ENCODE measurements around the gene TRAF3IP3. TPM values are rescaled to one million over a fixed set of nuclear protein-coding genes. Genes with fewer than 3 reads are reported as not detected.

TRAF3IP3 gene, protein sequence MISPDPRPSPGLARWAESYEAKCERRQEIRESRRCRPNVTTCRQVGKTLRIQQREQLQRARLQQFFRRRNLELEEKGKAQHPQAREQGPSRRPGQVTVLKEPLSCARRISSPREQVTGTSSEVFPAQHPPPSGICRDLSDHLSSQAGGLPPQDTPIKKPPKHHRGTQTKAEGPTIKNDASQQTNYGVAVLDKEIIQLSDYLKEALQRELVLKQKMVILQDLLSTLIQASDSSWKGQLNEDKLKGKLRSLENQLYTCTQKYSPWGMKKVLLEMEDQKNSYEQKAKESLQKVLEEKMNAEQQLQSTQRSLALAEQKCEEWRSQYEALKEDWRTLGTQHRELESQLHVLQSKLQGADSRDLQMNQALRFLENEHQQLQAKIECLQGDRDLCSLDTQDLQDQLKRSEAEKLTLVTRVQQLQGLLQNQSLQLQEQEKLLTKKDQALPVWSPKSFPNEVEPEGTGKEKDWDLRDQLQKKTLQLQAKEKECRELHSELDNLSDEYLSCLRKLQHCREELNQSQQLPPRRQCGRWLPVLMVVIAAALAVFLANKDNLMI
- 1 to 10 TPM in 3 of 4 donors, under 1 TPM in 1; 0.89 to 1.8 (median 1.6) TPM for polyA plus RNA-seq (ENCODE audit: insufficient read length in 4 of 4)

DNA sequence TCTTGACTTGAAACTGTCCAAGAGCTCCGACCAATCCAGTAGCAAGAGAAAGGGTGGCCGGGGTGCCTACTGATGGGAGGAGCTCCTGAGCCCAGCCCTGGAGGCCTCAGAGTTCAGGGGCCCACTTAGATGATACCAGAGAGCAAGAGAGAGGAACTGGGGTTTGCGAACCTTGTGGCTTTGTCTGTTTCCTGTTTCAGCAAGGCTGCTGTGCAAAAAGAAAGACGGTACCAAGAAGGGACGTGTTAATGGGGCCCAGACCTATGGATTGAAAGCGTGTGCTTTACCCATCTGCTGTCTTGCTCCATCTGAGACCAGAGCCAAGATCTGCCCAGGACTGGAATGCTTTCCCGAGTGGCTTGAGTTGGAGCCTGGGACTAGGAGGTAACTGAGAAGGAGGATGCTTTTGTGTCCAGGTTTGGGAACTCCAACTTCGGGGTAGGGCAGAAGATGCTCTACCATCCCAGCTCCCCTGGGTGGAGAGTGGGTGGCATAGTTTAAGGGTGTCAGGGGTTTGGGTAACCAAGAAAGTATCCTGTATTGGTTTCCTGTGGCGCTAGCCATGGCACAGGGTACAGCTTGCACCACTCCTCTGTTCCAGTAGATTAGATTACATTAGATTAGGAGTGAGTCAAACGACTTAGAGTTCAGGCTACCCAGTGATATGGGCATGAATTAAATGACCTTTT lies at the start of gene TRAF3IP3:
Gene TRAF3IP3, plus strand, starts transcription at position 128 of the 689 bp plus-strand sequence. CDS start 3,987 bp downstream, outside the sequence.
- DNase-seq (ENCODE audit: low read depth in 4 of 4, low spot score in 2 of 4) = no peak

DNA sequence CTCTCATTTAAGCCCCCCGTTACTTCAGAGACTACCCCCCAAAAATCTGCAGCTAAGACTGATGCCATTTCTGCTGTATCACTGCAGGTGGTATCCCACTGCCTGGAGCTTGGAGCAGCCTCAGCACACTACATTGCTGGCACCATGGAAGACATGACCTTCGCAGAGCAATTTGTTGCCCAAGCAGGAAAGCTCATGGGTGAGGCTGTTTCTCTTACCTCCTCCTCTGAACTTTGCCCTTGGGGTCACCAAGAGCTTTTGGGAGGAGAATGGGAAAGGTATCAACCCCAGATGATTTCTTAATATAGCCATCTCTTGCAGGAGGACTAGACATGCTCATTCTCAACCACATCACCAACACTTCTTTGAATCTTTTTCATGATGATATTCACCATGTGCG lies 49.2 kb upstream of the TRAF3IP3 start:
- DNase-seq (ENCODE audit: low read depth in 4 of 4, low spot score in 2 of 4) = no peak

DNA sequence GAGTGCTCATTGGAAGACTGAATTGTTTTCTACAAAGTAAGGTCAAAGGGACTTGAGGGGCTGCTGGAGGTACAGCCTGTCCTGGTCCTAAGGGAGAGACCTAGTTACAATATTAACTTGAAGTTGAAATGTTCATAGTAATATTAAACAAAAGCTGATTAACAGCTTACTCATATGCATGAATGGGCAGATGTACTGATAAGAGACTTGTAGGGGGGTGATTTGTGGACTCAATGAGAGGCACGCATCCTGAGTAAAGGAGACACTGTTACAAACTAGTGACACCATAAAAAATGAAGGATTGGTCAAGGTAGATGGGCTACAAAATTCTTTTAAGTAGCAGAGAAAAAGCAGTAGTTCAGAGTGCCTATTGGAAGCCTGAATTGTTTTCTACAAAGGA lies 48.5 kb upstream of the TRAF3IP3 start:
- no peak for DNase-seq (ENCODE audit: low read depth in 4 of 4, low spot score in 2 of 4)

DNA sequence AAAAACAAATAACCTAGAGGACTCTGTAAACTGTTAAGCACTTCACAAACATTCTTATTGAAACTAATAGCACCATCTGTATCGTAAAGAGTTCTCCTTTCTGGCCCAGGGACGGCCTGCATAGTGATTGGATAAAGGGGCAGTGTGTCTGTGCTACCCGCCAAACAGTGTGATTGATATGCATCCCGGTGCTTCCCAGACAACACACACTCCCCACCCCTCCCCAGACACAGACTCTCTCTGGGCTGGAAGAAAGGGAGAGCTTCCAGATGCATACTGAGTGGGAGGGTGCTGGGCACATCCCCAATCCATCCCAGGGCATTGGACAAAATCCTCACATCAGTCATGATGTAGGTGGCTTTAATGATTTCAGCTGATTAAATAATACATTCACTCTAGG lies 47.6 kb upstream of the TRAF3IP3 start:
- no peak for DNase-seq (ENCODE audit: low read depth in 4 of 4, low spot score in 2 of 4)

DNA sequence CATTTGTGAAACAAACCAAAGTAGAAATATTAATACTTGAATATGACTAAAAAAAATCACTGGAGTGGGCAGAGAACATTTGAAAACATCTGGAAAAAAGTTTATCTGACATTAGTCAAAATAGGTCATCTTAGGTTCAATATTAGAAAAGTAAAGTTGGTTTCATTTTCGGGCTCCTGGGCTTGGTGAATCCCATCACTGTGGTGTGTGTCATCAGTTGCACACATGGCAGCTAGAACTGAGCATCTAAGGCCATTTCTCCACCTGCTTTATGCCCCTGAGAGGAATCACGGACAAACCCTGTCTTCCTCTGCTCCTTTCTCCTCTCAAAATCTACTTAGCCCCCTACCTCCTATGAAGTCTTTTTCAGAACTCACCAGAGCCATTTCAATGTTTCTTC lies 45.8 kb upstream of the TRAF3IP3 start:
- DNase-seq (ENCODE audit: low read depth in 4 of 4, low spot score in 2 of 4) = no peak

DNA sequence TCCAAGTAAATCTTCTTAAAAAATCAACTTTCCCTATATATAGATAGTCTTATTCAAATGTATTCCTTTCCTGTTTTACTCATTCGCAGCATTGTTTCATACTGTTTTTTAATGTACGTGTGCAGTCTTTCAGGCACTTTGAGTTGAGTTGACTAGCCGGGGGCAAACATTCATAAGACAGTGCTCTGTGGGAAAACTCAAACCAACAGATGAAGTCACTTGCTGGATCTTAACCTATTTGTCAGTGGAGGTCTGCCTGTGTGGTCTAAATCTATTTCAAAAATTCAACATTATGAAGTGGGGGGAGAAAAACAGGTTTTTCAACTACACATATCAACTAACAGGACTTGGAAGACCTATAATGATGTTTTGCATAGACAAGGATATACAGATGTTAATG lies 45.0 kb upstream of the TRAF3IP3 start:
- no peak for DNase-seq (ENCODE audit: low read depth in 4 of 4, low spot score in 2 of 4)

DNA sequence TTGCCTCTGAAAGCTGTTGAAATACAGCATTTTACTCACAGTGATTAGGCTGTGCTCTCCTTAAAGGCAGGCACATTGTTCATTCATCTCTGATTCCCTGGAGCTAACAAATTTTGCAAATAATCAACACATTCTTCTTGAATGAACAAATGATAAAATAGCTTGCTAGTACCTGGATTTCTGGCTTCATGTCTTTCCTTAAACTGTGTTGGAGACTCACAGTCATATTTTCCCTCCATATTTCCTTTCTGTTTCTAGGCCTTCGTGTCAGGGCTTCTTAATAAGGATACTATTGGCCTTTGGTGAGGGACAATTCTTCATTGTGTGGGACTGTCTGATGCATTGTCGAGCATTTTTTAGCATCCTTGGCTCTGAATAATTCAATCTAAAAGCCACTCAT lies 41.5 kb upstream of the TRAF3IP3 start:
- no peak for DNase-seq (ENCODE audit: low read depth in 4 of 4, low spot score in 2 of 4)

DNA sequence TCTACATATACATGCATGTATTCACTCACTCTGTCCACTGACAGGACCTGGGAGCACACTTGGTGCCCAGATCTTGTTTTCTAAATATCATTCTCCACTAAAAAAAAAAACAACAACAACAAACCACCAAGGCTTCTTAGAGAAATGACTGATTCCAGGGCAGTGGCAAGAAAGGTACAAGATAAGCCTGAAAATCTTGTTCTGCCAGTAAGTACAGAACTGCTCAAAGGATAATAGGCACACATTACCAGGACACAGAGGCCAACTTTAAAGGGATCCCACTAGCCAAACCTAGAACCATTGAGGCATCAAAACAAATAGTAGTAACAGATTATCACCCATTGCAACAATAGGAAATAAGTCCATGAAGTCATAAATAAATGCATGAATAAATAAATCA lies 40.5 kb upstream of the TRAF3IP3 start:
- DNase-seq (ENCODE audit: low read depth in 4 of 4, low spot score in 2 of 4) = no peak

DNA sequence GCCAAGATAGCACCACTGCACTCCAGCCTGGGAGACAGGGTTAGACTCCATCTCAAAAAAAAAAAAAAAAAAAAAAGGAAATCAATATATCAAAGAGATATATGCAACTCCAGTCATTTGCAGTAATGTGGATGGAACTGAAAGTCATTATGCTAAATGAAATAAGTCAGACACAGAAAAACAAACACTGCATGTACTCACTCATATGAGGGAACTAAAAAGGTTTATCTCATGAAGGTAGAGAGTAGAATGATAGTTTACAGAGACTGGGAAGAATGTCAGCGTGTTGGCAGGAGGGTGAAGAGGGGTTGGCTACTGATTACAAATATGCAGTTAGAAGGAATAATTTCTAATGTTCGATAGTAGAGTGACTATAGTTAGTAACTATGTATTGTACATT lies 38.0 kb upstream of the TRAF3IP3 start:
- DNase-seq (ENCODE audit: low read depth in 4 of 4, low spot score in 2 of 4) = no peak

DNA sequence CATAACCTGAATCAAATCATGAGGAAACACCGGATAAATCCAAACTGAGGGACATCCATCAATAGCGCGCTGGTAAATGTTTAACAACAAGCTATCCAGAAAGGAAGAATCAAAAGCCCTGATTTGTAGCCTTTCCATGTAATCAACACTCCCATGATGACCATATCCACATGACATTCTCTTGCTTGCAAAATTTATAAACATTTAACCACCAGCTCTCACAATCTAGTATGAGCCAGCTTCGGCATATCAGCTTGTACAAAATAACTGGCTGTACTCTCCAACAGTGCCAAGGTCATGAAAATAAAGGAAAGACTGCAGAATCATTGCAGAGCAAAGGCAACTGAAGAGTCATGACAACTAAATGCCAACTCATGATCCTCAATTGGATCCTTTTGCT lies 35.5 kb upstream of the TRAF3IP3 start:
- DNase-seq (ENCODE audit: low read depth in 4 of 4, low spot score in 2 of 4) = no peak

DNA sequence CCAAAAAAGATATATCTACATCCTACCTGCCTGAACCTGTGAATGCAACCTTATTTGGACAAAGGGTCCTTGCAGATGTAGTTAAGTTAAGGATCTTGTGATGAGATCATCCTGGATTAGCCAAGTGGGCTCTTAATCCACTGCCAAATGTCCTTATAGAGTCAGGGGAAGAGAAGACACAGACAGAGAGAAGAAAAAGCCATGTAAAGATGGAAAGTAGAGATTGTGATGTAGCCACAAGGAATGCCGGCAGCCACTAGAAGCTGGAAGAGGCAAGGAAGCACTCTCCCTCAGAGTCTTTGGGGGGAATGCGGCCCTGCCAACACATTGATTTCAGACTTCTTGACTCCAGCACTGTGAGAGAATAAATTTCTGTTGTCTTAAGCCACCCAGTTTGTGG lies 35.0 kb upstream of the TRAF3IP3 start:
- no peak for DNase-seq (ENCODE audit: low read depth in 4 of 4, low spot score in 2 of 4)

DNA sequence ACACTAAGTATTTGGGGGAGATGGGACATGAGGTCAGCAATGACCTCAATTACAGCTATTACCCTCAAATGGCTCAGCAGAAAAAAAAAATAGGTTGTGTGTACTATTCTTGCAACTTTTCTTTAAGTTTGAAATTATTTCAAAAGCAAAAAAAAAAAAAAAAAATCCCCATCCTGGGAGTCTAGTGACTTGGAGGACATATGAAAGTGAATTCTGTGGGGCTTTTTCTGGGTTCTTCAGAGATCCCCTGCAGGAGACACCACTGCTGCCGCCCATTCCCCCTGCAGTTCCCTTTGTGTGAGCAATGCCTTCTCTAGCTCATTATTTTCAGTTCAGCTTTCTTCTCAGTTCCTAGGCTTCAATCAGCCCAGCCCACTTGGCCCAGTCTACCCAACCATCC lies 34.5 kb upstream of the TRAF3IP3 start:
- DNase-seq (ENCODE audit: low read depth in 4 of 4, low spot score in 2 of 4) = no peak

DNA sequence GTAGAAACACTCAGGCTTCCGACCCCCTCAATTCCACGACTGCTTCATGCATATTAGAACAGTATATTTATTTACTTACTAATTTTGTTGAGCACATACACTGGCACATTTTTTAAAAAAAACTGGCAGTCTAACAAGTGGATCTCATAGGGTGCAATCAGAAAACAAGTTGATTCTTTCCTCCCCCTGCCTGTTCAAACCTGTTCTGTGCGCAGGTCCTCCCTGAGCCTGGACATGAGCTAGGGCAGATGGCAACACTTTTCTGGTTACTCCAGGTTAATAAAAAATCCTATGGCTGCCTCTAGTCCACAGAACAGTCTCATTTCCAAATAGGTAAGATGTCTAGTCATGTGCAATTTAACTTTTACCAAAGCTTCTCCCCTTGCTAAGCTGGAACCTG lies 32.6 kb upstream of the TRAF3IP3 start:
- DNase-seq (ENCODE audit: low read depth in 4 of 4, low spot score in 2 of 4) = no peak

DNA sequence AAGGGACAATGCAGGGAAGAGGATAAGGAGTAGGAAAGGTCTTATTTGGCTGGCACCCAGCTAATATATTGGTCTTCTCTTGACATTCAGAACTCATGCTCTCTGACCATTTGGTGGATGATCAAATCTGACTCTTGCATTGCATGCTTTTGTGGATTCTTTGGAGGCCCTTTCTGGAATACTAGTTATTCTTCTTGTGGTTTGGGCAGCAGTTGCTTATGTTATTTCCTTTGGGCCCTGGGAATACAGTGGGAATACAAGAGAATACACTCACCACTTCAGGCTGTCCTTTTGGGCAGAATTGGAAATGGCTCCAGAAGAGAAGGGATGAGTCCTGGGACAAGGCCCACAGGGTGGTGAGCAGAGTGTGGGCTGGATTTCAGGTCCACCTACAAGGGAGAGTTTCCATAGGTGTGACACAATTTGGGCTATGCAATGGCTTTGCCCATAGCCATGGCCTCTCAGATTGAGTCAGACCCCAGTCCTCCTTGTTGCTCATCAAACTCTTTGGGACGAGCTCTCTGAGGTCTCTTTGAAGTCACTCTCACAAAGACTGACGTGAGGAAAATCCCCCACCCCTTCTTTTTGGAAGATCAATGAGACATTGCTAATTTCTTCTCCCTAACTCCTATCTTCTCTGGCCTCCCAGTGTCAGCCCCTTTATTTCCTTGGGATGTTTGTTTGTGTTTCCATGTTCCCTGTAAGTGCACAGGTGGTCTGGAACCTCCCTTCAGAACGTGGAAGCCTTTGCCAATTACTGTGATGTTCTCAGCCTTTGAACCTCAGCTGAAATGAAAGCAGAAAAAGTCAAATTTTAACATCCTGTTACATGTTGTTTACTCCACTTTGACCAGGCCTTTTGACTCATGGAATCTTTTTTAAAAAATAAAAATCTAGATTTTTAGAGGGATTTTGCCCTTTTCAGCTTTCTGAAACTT lies 31.8 kb upstream of the TRAF3IP3 start:
- no peak for DNase-seq (ENCODE audit: low read depth in 4 of 4, low spot score in 2 of 4)

DNA sequence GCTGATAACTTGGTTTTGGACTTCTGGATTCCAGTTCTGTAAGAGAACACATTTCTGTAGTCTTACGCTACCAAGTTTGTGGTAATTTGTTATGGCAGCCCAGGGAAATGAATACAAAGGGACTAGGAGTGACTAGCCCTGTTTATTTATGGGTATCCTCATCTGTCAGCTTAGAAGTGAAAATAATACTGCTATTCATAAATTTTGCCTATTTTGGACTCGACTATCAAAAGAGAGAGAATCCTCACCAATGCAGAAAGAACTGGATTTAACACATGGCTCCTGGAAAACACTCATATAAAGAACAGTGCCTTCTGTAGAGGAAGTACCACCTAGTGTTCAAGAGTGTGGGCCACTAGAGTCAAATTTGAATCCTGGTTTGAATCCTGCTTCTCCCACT lies 28.6 kb upstream of the TRAF3IP3 start:
- DNase-seq (ENCODE audit: low read depth in 4 of 4, low spot score in 2 of 4) = no peak

DNA sequence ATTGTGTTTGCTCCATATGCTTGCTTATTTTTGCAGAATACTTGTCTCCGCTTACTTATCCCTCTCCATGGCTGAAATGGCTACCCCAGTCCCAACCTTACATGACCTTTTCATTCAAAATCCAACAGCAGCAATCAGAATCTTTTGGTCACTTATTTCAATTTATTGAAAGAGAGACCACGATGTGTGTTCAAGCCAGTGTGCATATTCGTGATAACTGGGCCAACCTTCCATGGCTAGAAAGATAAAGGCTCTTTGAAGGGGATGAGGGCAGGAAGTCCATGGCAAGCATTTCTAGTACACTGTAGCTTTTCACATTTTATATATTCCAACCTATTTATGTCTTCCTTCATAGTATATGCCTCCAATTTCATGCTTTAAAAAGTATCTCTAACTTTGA lies 28.1 kb upstream of the TRAF3IP3 start:
- no peak for DNase-seq (ENCODE audit: low read depth in 4 of 4, low spot score in 2 of 4)

DNA sequence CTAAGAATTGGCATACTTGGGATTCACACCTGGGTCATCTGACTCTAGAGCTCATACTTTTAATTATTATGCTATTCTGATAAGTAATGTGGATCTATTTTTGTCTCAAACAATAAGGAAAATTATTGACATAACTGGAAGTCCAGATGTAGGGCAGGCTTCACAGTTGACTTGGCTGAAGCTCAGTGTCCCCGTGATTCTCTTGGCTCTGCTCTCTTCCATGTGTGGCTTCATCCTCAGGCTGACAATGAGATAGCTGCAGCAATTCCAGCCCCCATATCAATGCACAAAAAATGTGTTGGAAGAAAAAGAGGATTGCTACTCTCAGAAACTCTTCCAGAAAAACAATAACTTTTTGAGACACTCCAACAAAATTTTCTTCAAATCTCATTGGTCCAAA lies 27.4 kb upstream of the TRAF3IP3 start:
- DNase-seq (ENCODE audit: low read depth in 4 of 4, low spot score in 2 of 4) = no peak

DNA sequence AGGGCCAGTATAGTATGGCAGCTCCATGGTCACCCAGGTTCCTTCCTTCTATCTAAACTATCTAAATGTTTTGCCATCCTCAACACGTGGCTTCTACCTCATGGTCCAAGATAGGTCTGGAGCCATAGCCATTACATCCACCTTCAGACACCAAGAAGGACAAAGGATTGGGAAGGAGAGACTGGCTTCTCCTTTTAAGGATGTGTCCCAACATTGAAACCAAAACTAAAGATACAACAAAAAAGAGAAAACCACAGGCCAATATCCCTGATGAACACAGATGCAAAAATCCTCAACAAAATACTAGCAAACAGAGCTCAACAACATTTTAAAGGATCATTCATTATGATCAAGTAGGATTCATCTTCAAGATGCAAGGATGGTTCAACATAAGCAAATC lies 26.4 kb upstream of the TRAF3IP3 start:
- no peak for DNase-seq (ENCODE audit: low read depth in 4 of 4, low spot score in 2 of 4)

DNA sequence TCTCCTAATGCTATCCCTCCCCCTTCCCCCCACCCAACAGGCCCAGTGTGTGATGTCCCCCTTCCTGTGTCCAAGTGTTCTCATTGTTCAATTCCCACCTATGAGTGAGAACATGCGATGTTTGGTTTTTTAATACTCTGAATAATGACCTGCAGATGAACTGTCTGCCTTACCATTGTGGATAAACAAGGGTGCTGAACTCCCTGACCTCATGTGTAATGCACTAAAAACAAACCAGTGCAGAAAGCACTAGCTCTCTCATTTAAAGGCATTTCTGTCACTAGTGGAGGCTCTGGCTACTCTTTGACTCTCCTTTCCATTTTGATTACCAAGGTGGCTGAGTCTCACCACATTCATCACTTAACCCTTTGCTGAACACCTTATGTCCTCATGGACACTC lies 23.1 kb upstream of the TRAF3IP3 start:
- DNase-seq (ENCODE audit: low read depth in 4 of 4, low spot score in 2 of 4) = no peak

DNA sequence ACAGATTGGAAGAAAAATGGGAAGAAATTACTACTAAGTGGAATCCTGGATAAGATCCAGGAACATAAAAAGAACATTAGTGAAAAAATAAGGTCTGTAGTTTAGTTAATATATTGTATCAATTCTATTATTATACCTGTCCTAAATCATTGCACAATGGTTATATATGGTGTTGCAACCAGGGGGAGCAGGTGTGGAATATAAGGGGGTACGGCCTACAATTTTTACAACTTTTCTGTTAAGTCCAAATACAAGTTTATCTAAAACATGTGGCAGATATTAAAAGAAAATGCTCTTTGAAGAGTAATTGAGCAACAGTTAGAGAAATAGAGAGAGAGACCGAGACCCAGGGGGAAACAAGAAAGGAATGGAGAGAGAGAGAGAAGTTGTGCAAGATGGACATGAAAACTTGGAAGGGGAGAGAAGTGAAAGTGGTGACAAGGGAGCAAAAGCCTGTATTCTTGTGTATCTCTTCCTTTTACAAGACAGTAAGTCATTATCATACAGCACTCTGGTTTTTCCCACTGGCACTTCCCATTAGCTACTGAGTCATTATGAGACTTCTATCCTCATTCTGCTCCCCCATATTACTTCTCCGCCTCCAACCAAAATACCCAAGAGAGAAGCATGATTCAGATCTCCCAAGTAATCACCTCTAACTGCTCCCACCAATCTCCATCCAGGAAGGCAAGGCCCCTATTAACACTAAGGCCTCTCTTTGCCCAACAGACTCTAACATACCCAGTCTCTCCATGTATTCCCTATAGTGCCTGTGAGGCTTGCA lies 22.3 kb upstream of the TRAF3IP3 start:
- DNase-seq (ENCODE audit: low read depth in 4 of 4, low spot score in 2 of 4) = no peak
